ENCODE data around the gene DNAJC13. TPM values are rescaled to one million over a fixed set of nuclear protein-coding genes. Genes with fewer than 3 reads are reported as not detected.
"Not testable (repeated sequence)": the region's sequence is repeated elsewhere in the genome, so short reads cannot be mapped to it uniquely, and the experiment has no call there.

The DNAJC13 gene
- 48.5 TPM for total RNA-seq (ENCODE audit: unreplicated experiment)
- long read RNA-seq, partial matches to known transcripts: 1 of 1 reads
- long read RNA-seq, other reads (novel, unspliced or antisense): 0 of 1 reads

GRCh38 chr3:132416807-132417694 is at the start of gene DNAJC13:
TSS of gene DNAJC13 (plus strand) at chr3:132417502. CDS start at chr3:132434551, 17,049 bp downstream.
- peak; percentile 92 for DNase-seq
- Mint-ChIP-seq H3K36me3 (ENCODE audit: unreplicated experiment) (no peaks in the 10 kb centered on the region), H3K27me3 (ENCODE audit: unreplicated experiment) (peaks cover 6% of the 10 kb centered on the region), H3K9me3 (ENCODE audit: unreplicated experiment) (peaks cover 5% of the 10 kb centered on the region), H3K4me3 (ENCODE audit: unreplicated experiment) (peak within 1 kb of the TSS; percentile 100), H3K4me1 (ENCODE audit: low read depth, unreplicated experiment) (peaks cover 26% of the 10 kb centered on the region), H3K27ac (ENCODE audit: unreplicated experiment) (peak within 1 kb of the TSS; percentile 95)
- no peak for TF ChIP-seq CTCF (IDR thresholded peaks at IDR 0.05; ENCODE audit: partially characterized antibody, unreplicated experiment)

GRCh38 chr3:132368515-132368914 is 48.8 kb upstream of the DNAJC13 start:
- Mint-ChIP-seq H3K27me3 (ENCODE audit: unreplicated experiment) (no peaks in the 10 kb centered on the region), H3K4me1 (ENCODE audit: low read depth, unreplicated experiment) (peaks cover 2% of the 10 kb centered on the region), H3K36me3 (ENCODE audit: unreplicated experiment) (no peaks in the 10 kb centered on the region), H3K4me3 (ENCODE audit: unreplicated experiment) (no peak overlapping the region), H3K27ac (ENCODE audit: unreplicated experiment) (no peak overlapping the region), H3K9me3 (ENCODE audit: unreplicated experiment) (no peaks in the 10 kb centered on the region)
- no peak for TF ChIP-seq CTCF (IDR thresholded peaks at IDR 0.05; ENCODE audit: partially characterized antibody, unreplicated experiment)
- DNase-seq: no peak

- Mint-ChIP-seq H3K27ac (ENCODE audit: unreplicated experiment) (no peak overlapping the region), H3K9me3 (ENCODE audit: unreplicated experiment) (no peaks in the 10 kb centered on the region), H3K4me3 (ENCODE audit: unreplicated experiment) (no peak overlapping the region), H3K36me3 (ENCODE audit: unreplicated experiment) (no peaks in the 10 kb centered on the region), H3K4me1 (ENCODE audit: low read depth, unreplicated experiment) (peaks cover 2% of the 10 kb centered on the region), H3K27me3 (ENCODE audit: unreplicated experiment) (no peaks in the 10 kb centered on the region)
- no peak for TF ChIP-seq CTCF (IDR thresholded peaks at IDR 0.05; ENCODE audit: partially characterized antibody, unreplicated experiment)
- no peak for DNase-seq
Measured at GRCh38 chr3:132368962-132369361, 48.3 kb upstream of the DNAJC13 start.

- not testable (repeated sequence) for H3K27me3 Mint-ChIP-seq (ENCODE audit: unreplicated experiment); H3K9me3 Mint-ChIP-seq (ENCODE audit: unreplicated experiment); DNase-seq; H3K36me3 Mint-ChIP-seq (ENCODE audit: unreplicated experiment); H3K4me1 Mint-ChIP-seq (ENCODE audit: low read depth, unreplicated experiment)
- peak overlapping the region; percentile 83 for H3K4me3 Mint-ChIP-seq (ENCODE audit: unreplicated experiment)
- peak overlapping the region; percentile 72 for H3K27ac Mint-ChIP-seq (ENCODE audit: unreplicated experiment)
Measured at GRCh38 chr3:132376945-132377354, 40.4 kb upstream of the DNAJC13 start.

GRCh38 chr3:132378048-132378762 is 39.1 kb upstream of the DNAJC13 start:
- TF ChIP-seq CTCF (IDR thresholded peaks at IDR 0.05; ENCODE audit: partially characterized antibody, unreplicated experiment): no peak
- no peak overlapping the region for H3K4me3 Mint-ChIP-seq (ENCODE audit: unreplicated experiment)
- H3K4me1 Mint-ChIP-seq (ENCODE audit: low read depth, unreplicated experiment): no peaks in the 10 kb centered on the region
- H3K36me3 Mint-ChIP-seq (ENCODE audit: unreplicated experiment): peaks cover 10% of the 10 kb centered on the region
- no peak overlapping the region for H3K27ac Mint-ChIP-seq (ENCODE audit: unreplicated experiment)
- no peak for DNase-seq
- peaks cover 7% of the 10 kb centered on the region for H3K9me3 Mint-ChIP-seq (ENCODE audit: unreplicated experiment)
- H3K27me3 Mint-ChIP-seq (ENCODE audit: unreplicated experiment): peaks cover 9% of the 10 kb centered on the region

All from glutamatergic neuron (in vitro differentiated cells).